ENCODE measurements around the gene PLXNA2. TPM values are rescaled to one million over a fixed set of nuclear protein-coding genes. Genes with fewer than 3 reads are reported as not detected.

PLXNA2 gene
- total RNA-seq, 3 donors from 2014 or later = 0.15 to 0.71 (median 0.35) TPM

- H3K9me3 Mint-ChIP-seq = no peaks in the 10 kb centered on the region
- peaks cover 32% of the 10 kb centered on the region for H3K27me3 Mint-ChIP-seq (ENCODE audit: low read depth)
- H3K4me1 Mint-ChIP-seq (ENCODE audit: low read depth) = peaks cover 15% of the 10 kb centered on the region
- ATAC-seq = no peak
- no peak for DNase-seq
- H3K4me3 Mint-ChIP-seq = no peak overlapping the region
- H3K36me3 Mint-ChIP-seq (ENCODE audit: insufficient read depth) = no peaks in the 10 kb centered on the region
These were observed 4.5 kb downstream of the PLXNA2 start for GRCh38 chr1:208239473-208240381.

- Mint-ChIP-seq H3K4me1 (ENCODE audit: low read depth) (peaks cover 12% of the 10 kb centered on the region), H3K27me3 (ENCODE audit: low read depth) (peaks cover 33% of the 10 kb centered on the region), H3K9me3 (no peaks in the 10 kb centered on the region), H3K4me3 (no peak overlapping the region), H3K36me3 (ENCODE audit: insufficient read depth) (no peaks in the 10 kb centered on the region)
- no peak for DNase-seq
- no peak for ATAC-seq
These were observed 5.3 kb downstream of the PLXNA2 start for GRCh38 chr1:208238710-208239472.

- H3K4me1 Mint-ChIP-seq (ENCODE audit: low read depth) = peaks cover 10% of the 10 kb centered on the region
- no peaks in the 10 kb centered on the region for H3K9me3 Mint-ChIP-seq
- no peaks in the 10 kb centered on the region for H3K36me3 Mint-ChIP-seq (ENCODE audit: insufficient read depth)
- DNase-seq (no peak), ATAC-seq (no peak)
- no peak overlapping the region for H3K4me3 Mint-ChIP-seq
- H3K27me3 Mint-ChIP-seq (ENCODE audit: low read depth) = peaks cover 29% of the 10 kb centered on the region
These were observed 6.9 kb downstream of the PLXNA2 start for GRCh38 chr1:208237241-208237640.

GRCh38 chr1:208235982-208236761 is 8.0 kb downstream of the PLXNA2 start:
- ATAC-seq = peak in 1 of 2 donors; percentile 34
- Mint-ChIP-seq H3K4me1 (ENCODE audit: low read depth) (peaks cover 10% of the 10 kb centered on the region), H3K27me3 (ENCODE audit: low read depth) (peaks cover 22% of the 10 kb centered on the region), H3K9me3 (no peaks in the 10 kb centered on the region), H3K36me3 (ENCODE audit: insufficient read depth) (no peaks in the 10 kb centered on the region), H3K4me3 (peak overlapping the region; percentile 37)
- DNase-seq = no peak

- Mint-ChIP-seq H3K9me3 (no peaks in the 10 kb centered on the region), H3K27me3 (ENCODE audit: low read depth) (peaks cover 25% of the 10 kb centered on the region), H3K36me3 (ENCODE audit: insufficient read depth) (no peaks in the 10 kb centered on the region), H3K4me1 (ENCODE audit: low read depth) (peaks cover 10% of the 10 kb centered on the region), H3K4me3 (no peak overlapping the region)
- no peak for DNase-seq
- no peak for ATAC-seq
These were observed 8.7 kb downstream of the PLXNA2 start for GRCh38 chr1:208235356-208235981.

GRCh38 chr1:208234721-208235120 is 9.5 kb downstream of the PLXNA2 start:
- no peak for ATAC-seq
- H3K36me3 Mint-ChIP-seq (ENCODE audit: insufficient read depth) = no peaks in the 10 kb centered on the region
- peaks cover 10% of the 10 kb centered on the region for H3K4me1 Mint-ChIP-seq (ENCODE audit: low read depth)
- no peak for DNase-seq
- no peaks in the 10 kb centered on the region for H3K9me3 Mint-ChIP-seq
- H3K4me3 Mint-ChIP-seq = no peak overlapping the region
- H3K27me3 Mint-ChIP-seq (ENCODE audit: low read depth) = peaks cover 25% of the 10 kb centered on the region

GRCh38 chr1:208233978-208234377 is 10.2 kb downstream of the PLXNA2 start:
- Mint-ChIP-seq H3K27me3 (ENCODE audit: low read depth) (peaks cover 25% of the 10 kb centered on the region), H3K4me1 (ENCODE audit: low read depth) (peaks cover 10% of the 10 kb centered on the region), H3K36me3 (ENCODE audit: insufficient read depth) (no peaks in the 10 kb centered on the region), H3K9me3 (no peaks in the 10 kb centered on the region), H3K4me3 (no peak overlapping the region)
- no peak for ATAC-seq
- DNase-seq = no peak

GRCh38 chr1:208233546-208233945 is 10.6 kb downstream of the PLXNA2 start:
- H3K9me3 Mint-ChIP-seq = no peaks in the 10 kb centered on the region
- peaks cover 25% of the 10 kb centered on the region for H3K27me3 Mint-ChIP-seq (ENCODE audit: low read depth)
- no peak overlapping the region for H3K4me3 Mint-ChIP-seq
- ATAC-seq = no peak
- DNase-seq = no peak
- no peaks in the 10 kb centered on the region for H3K36me3 Mint-ChIP-seq (ENCODE audit: insufficient read depth)
- H3K4me1 Mint-ChIP-seq (ENCODE audit: low read depth) = peaks cover 10% of the 10 kb centered on the region

- Mint-ChIP-seq H3K36me3 (ENCODE audit: insufficient read depth) (no peaks in the 10 kb centered on the region), H3K9me3 (no peaks in the 10 kb centered on the region)
These were observed 11.5 kb downstream of the PLXNA2 start for GRCh38 chr1:208232662-208233038.

GRCh38 chr1:208231881-208232661 is 12.1 kb downstream of the PLXNA2 start:
- Mint-ChIP-seq H3K4me1 (ENCODE audit: low read depth) (peaks cover 10% of the 10 kb centered on the region), H3K27me3 (ENCODE audit: low read depth) (peaks cover 20% of the 10 kb centered on the region), H3K36me3 (ENCODE audit: insufficient read depth) (no peaks in the 10 kb centered on the region), H3K4me3 (no peak overlapping the region), H3K9me3 (no peaks in the 10 kb centered on the region)
- no peak for DNase-seq
- ATAC-seq = no peak

More at GRCh38 chr1:208232662-208233038, 11.5 kb downstream of the PLXNA2 start:
- H3K4me1 Mint-ChIP-seq (ENCODE audit: low read depth) = peaks cover 10% of the 10 kb centered on the region
- DNase-seq (no peak), ATAC-seq (no peak)
- H3K27me3 Mint-ChIP-seq (ENCODE audit: low read depth) = peaks cover 20% of the 10 kb centered on the region
- H3K4me3 Mint-ChIP-seq = no peak overlapping the region

- no peaks in the 10 kb centered on the region for H3K9me3 Mint-ChIP-seq
- no peak for DNase-seq
- H3K27me3 Mint-ChIP-seq (ENCODE audit: low read depth) = peaks cover 17% of the 10 kb centered on the region
- H3K36me3 Mint-ChIP-seq (ENCODE audit: insufficient read depth) = no peaks in the 10 kb centered on the region
- no peak overlapping the region for H3K4me3 Mint-ChIP-seq
- peaks cover 4% of the 10 kb centered on the region for H3K4me1 Mint-ChIP-seq (ENCODE audit: low read depth)
- ATAC-seq = no peak
These were observed 13.3 kb downstream of the PLXNA2 start for GRCh38 chr1:208230668-208231529.

- no peak overlapping the region for H3K4me3 Mint-ChIP-seq
- DNase-seq (no peak), ATAC-seq (no peak)
- no peaks in the 10 kb centered on the region for H3K36me3 Mint-ChIP-seq (ENCODE audit: insufficient read depth)
- H3K4me1 Mint-ChIP-seq (ENCODE audit: low read depth) = no peaks in the 10 kb centered on the region
- no peaks in the 10 kb centered on the region for H3K9me3 Mint-ChIP-seq
- H3K27me3 Mint-ChIP-seq (ENCODE audit: low read depth) = peaks cover 14% of the 10 kb centered on the region
These were observed 15.6 kb downstream of the PLXNA2 start for GRCh38 chr1:208228550-208228949.
